ENCODE measurements around the gene GALNT17. TPM values are rescaled to one million over a fixed set of nuclear protein-coding genes. Genes with fewer than 3 reads are reported as not detected.

The GALNT17 gene
- total RNA-seq, 2 donors from 2014 or later = 46.7 to 58.1 TPM

DNA sequence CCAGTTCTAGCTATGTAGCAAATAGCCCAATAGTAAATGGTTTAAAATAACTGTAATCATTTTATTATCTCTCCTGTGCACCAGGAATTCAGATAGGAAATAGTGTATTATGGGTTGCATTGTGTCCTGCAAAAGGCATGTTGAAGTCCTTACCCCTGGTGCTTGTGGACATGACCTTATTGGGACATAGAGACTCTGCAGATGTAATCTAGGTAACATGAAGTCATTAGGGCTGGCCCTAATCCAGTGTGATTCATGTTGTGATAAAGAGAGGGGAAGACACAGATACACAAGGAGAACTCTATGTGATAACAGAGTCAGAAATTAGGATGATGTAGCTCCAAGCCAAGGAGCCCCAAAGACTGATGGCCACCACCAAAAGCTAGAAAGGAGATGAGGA is 462.8 kb downstream of the GALNT17 start:
- Histone ChIP-seq H3K27me3 (replicated peaks; ENCODE audit: insufficient read depth) (no peaks in the 10 kb centered on the region), H3K4me3 (no peak overlapping the region), H3K4me1 (replicated peaks) (no peaks in the 10 kb centered on the region), H3K9me3 (no peaks in the 10 kb centered on the region), H3K27ac (no peak overlapping the region), H3K36me3 (no peaks in the 10 kb centered on the region)
- DNase-seq (ENCODE audit: low spot score) = no peak
- intact Hi-C loops (cut with DNase I) = no loop called here
- TF ChIP-seq POLR2AphosphoS5 (IDR thresholded peaks at IDR 0.05) (no peak), POLR2A (IDR thresholded peaks at IDR 0.05) (no peak)
- TF ChIP-seq, protein P1, sequence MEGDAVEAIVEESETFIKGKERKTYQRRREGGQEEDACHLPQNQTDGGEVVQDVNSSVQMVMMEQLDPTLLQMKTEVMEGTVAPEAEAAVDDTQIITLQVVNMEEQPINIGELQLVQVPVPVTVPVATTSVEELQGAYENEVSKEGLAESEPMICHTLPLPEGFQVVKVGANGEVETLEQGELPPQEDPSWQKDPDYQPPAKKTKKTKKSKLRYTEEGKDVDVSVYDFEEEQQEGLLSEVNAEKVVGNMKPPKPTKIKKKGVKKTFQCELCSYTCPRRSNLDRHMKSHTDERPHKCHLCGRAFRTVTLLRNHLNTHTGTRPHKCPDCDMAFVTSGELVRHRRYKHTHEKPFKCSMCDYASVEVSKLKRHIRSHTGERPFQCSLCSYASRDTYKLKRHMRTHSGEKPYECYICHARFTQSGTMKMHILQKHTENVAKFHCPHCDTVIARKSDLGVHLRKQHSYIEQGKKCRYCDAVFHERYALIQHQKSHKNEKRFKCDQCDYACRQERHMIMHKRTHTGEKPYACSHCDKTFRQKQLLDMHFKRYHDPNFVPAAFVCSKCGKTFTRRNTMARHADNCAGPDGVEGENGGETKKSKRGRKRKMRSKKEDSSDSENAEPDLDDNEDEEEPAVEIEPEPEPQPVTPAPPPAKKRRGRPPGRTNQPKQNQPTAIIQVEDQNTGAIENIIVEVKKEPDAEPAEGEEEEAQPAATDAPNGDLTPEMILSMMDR (IDR thresholded peaks at IDR 0.05) = no peak

DNA sequence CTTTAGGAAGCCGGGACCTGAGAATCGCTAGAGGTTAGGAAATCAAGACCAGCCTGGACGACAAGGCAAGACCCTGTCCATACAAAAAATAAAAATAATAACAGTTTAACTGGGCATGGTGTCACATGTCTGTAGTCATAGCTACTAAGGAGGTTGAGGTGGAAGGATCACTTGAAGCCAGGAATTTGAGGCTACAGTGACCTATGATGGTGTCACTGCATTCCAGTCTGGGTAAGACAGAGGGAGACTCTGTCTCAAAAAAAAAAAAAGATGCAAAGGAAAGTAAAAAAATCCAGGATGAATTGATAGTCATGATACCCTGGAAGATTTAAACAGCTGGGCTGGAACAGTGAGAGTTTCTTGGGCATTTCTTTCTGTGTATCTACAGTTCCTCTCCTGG is 463.2 kb downstream of the GALNT17 start:
- WGBS = 88% methylated on average over 3 of the region's 3 CpGs
- H3K4me1 ChIP-seq (replicated peaks) = no peaks in the 10 kb centered on the region
- H3K27ac ChIP-seq = no peak overlapping the region
- TF ChIP-seq POLR2A (IDR thresholded peaks at IDR 0.05) (no peak), POLR2AphosphoS5 (IDR thresholded peaks at IDR 0.05) (no peak)
- TF ChIP-seq, protein P1 (IDR thresholded peaks at IDR 0.05) = no peak
- H3K9me3 ChIP-seq = no peaks in the 10 kb centered on the region
- no peaks in the 10 kb centered on the region for H3K27me3 ChIP-seq (replicated peaks; ENCODE audit: insufficient read depth)
- intact Hi-C loops (cut with DNase I) = no loop called here
- no peak for DNase-seq (ENCODE audit: low spot score)
- H3K36me3 ChIP-seq = no peaks in the 10 kb centered on the region
- H3K4me3 ChIP-seq = no peak overlapping the region

DNA sequence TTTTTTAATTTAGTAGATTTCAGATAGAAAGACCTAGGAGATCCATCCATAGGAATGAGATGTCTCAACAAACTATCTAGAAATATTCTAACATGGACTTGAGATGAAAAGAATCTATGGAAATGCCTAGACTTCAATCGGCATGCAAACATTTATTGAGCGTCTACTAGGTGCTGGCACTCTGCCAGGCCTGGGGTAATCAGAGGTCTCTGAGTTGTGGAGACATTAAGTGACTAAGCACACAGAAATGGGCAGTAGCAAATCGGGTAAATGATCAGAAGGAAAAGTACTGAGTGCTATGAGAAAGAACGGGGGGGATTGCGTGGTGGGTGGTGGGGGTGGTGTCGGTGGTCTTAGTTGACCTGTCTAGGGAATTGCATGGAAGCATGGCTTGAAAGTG is 466.6 kb downstream of the GALNT17 start:
- intact Hi-C loops (cut with DNase I) = no loop called here
- WGBS = 87% methylated on average over 6 of the region's 6 CpGs
- H3K4me3 ChIP-seq = no peak overlapping the region
- no peaks in the 10 kb centered on the region for H3K4me1 ChIP-seq (replicated peaks)
- H3K36me3 ChIP-seq = no peaks in the 10 kb centered on the region
- H3K27me3 ChIP-seq (replicated peaks; ENCODE audit: insufficient read depth) = no peaks in the 10 kb centered on the region
- no peak overlapping the region for H3K27ac ChIP-seq
- no peak for DNase-seq (ENCODE audit: low spot score)
- TF ChIP-seq, protein P1 (IDR thresholded peaks at IDR 0.05) = no peak
- no peak for TF ChIP-seq POLR2A (IDR thresholded peaks at IDR 0.05)
- no peak for TF ChIP-seq POLR2AphosphoS5 (IDR thresholded peaks at IDR 0.05)
- no peaks in the 10 kb centered on the region for H3K9me3 ChIP-seq

DNA sequence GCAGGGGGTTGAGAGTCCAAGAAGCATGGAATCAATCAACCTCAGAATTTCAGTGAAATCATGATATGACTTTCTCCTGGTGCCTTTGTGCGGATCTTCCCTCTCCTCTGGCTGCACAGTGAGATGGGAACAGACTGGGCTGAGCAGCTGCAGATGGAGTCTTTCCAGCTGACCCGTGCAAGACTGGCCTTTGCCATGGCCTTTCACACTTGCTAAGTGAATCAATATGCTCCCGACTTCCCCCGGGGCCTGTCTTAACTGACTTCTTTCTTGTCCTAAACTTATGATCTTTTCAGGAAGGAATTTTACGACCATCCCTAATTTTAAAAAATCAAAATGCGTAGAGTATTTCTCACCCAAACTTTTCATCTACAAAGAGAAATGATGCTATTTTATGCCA is 469.9 kb downstream of the GALNT17 start:
- intact Hi-C loops (cut with DNase I) = no loop called here
- Histone ChIP-seq H3K4me3 (no peak overlapping the region), H3K9me3 (no peaks in the 10 kb centered on the region), H3K4me1 (replicated peaks) (no peaks in the 10 kb centered on the region), H3K36me3 (no peaks in the 10 kb centered on the region), H3K27me3 (replicated peaks; ENCODE audit: insufficient read depth) (no peaks in the 10 kb centered on the region), H3K27ac (no peak overlapping the region)
- DNase-seq (ENCODE audit: low spot score) = no peak
- TF ChIP-seq POLR2AphosphoS5 (IDR thresholded peaks at IDR 0.05) (no peak), POLR2A (IDR thresholded peaks at IDR 0.05) (no peak)
- TF ChIP-seq, protein P1 (IDR thresholded peaks at IDR 0.05) = no peak
- 51% methylated on average over 6 of the region's 6 CpGs for WGBS

DNA sequence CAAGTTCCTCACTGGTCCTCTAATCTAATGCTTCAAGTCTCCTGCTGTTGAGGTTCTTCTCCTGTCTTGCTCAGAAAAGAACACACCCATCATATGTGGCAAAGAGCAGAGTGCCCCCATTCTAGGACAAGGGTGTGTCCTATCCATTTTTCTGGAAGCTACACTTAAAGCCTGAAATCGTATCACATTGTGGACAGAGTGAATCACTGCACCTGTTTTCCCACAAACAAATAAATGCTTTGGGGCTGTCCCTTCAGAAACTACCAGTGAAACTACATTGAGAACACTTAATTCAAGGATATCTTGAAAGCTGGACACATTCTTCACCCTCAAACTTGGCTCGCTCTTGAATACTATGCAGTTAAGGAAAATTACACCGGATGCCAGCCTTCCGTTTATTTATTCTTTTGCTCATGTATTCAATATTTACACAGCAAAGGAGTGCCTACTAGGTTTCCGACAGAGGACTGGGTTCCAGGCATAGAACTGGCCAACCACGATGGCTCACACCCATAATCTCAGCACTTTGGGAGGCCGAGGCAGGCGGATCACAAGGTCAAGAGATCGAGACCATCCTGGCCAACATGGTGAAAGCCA is 473.0 kb downstream of the GALNT17 start:
- intact Hi-C loops (cut with DNase I) = no loop called here
- WGBS = 82% methylated on average over 9 of the region's 9 CpGs
- no peak overlapping the region for H3K27ac ChIP-seq
- H3K36me3 ChIP-seq = no peaks in the 10 kb centered on the region
- DNase-seq (ENCODE audit: low spot score) = no peak
- no peaks in the 10 kb centered on the region for H3K9me3 ChIP-seq
- no peaks in the 10 kb centered on the region for H3K4me1 ChIP-seq (replicated peaks)
- TF ChIP-seq POLR2AphosphoS5 (IDR thresholded peaks at IDR 0.05) (no peak), POLR2A (IDR thresholded peaks at IDR 0.05) (no peak)
- TF ChIP-seq, protein P1 (IDR thresholded peaks at IDR 0.05) = no peak
- no peaks in the 10 kb centered on the region for H3K27me3 ChIP-seq (replicated peaks; ENCODE audit: insufficient read depth)
- no peak overlapping the region for H3K4me3 ChIP-seq

All from prostate gland (tissue), 2 donors.